ENCODE results near the gene APOC4. TPM values are rescaled to one million over a fixed set of nuclear protein-coding genes. Genes with fewer than 3 reads are reported as not detected.

Gene APOC4
- total RNA-seq, 8 experiments from 2014 or later: not detected

- 0 to 100% (median 80%) methylated on average over 1 to 3 of the region's 5 CpGs; no CpG with 5 or more reads in 4 of the 10 experiments for WGBS, 10 experiments
- ATAC-seq (replicated peaks in 6 of 8): peak in 1 of 8 experiments; percentile 9
Observed at GRCh38 chr19:44927746-44928145, 14.3 kb upstream of the APOC4 start.

DNA sequence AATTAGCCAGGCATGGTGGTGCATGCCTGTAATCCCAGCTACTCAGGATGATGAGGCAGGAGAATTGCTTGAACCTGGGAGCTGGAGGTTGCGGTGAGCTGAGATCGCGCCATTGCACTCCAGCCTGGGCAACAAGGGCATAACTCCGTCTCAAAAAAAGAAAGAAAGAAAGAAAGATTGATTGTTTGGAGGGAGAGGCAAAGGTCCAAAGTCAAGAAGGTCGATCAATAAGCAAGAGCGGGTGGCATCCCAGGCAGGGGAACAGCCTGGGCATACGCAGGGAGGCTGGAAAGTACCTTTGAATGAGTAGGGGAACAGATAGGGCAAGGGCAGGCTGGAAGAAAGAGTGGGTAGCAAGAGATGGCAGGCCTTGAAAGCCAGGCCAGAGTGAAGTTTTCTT is 11.9 kb upstream of the APOC4 start:
- no peak overlapping the region for H3K4me3 ChIP-seq
- in situ Hi-C loops (cut with MboI; ENCODE audit: low pct_unique_long_range_greater_than_20kb in 2 of 9, low sequenced_read_pairs in 9 of 9, unreplicated experiment in 9 of 9): no loop called here
- no peak for ATAC-seq (replicated peaks in 6 of 8)
- no peak overlapping the region for H3K27ac ChIP-seq
- 50 to 94% (median 82%) methylated on average over 2 to 7 of the region's 7 CpGs; no CpG with 5 or more reads in 2 of the 10 experiments for WGBS, 10 experiments
- H3K4me1 ChIP-seq (replicated peaks in 1 of 2): peaks cover 0 to 3% of the 10 kb centered on the region in 2 donors

More at GRCh38 chr19:44927746-44928145, 14.3 kb upstream of the APOC4 start:
- Histone ChIP-seq H3K27ac (no peak overlapping the region), H3K4me3 (no peak overlapping the region), H3K4me1 (replicated peaks in 1 of 2) (peaks cover 0 to 3% of the 10 kb centered on the region in 2 donors)
- in situ Hi-C loops (cut with MboI; ENCODE audit: low pct_unique_long_range_greater_than_20kb in 2 of 9, low sequenced_read_pairs in 9 of 9, unreplicated experiment in 9 of 9): no loop called here

DNA sequence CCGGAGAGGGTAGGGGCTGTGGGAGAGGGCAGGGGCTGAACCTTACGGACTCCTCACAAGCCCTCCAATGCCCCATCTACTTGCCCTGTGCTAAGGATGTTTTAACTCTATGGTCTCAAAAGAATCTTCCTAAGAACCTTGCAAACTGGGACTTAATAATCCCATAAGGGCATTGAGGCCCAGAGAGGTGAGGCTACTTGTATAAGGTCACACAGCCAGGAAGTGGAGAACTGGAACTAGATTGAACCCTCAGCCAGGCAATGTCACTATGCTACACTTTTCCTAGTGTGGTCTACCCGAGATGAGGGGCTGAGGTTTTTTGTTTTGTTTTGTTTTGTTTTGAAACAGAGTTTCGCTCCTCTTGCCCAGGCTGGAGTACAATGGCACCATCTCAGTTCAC is 10.5 kb upstream of the APOC4 start:
- no peak for ATAC-seq (replicated peaks in 6 of 8)
- no peak overlapping the region for H3K27ac ChIP-seq
- WGBS, 10 experiments: 0 to 79% (median 73%) methylated on average over 1 to 3 of the region's 4 CpGs; no CpG with 5 or more reads in 7 of the 10 experiments
- in situ Hi-C loops (cut with MboI; ENCODE audit: low pct_unique_long_range_greater_than_20kb in 2 of 9, low sequenced_read_pairs in 9 of 9, unreplicated experiment in 9 of 9): no loop called here
- peaks cover 0 to 3% of the 10 kb centered on the region in 2 donors for H3K4me1 ChIP-seq (replicated peaks in 1 of 2)
- H3K4me3 ChIP-seq: no peak overlapping the region

- no peak for ATAC-seq (replicated peaks in 6 of 8)
- Histone ChIP-seq H3K4me3 (no peak overlapping the region), H3K27ac (no peak overlapping the region), H3K4me1 (replicated peaks in 1 of 2) (no peaks in the 10 kb centered on the region)
- in situ Hi-C loops (cut with MboI; ENCODE audit: low pct_unique_long_range_greater_than_20kb in 2 of 9, low sequenced_read_pairs in 9 of 9, unreplicated experiment in 9 of 9): no loop called here
- 47 to 100% (median 80%) methylated on average over 1 to 5 of the region's 5 CpGs; no CpG with 5 or more reads in 2 of the 10 experiments for WGBS, 10 experiments
Observed at GRCh38 chr19:44939668-44940067, 2.4 kb upstream of the APOC4 start.

GRCh38 chr19:44943801-44944249 is 1.8 kb downstream of the APOC4 start:
- ATAC-seq (replicated peaks in 6 of 8): peak in 3 of 8 experiments; percentile 42 to 80 (median 69)
- 64 to 87% (median 83%) methylated on average over 3 to 8 of the region's 10 CpGs; no CpG with 5 or more reads in 5 of the 10 experiments for WGBS, 10 experiments
- no peak overlapping the region for H3K27ac ChIP-seq
- in situ Hi-C loops (cut with MboI; ENCODE audit: low pct_unique_long_range_greater_than_20kb in 2 of 9, low sequenced_read_pairs in 9 of 9, unreplicated experiment in 9 of 9): no loop called here
- no peak overlapping the region for H3K4me3 ChIP-seq
- H3K4me1 ChIP-seq (replicated peaks in 1 of 2): no peaks in the 10 kb centered on the region

- ATAC-seq (replicated peaks in 6 of 8): no peak
- Histone ChIP-seq H3K4me1 (replicated peaks in 1 of 2) (no peaks in the 10 kb centered on the region), H3K27ac (no peak overlapping the region), H3K4me3 (no peak overlapping the region)
- 57 to 96% (median 89%) methylated on average over 3 to 12 of the region's 13 CpGs; no CpG with 5 or more reads in 2 of the 10 experiments for WGBS, 10 experiments
- in situ Hi-C loops (cut with MboI; ENCODE audit: low pct_unique_long_range_greater_than_20kb in 2 of 9, low sequenced_read_pairs in 9 of 9, unreplicated experiment in 9 of 9): no loop called here
Observed at GRCh38 chr19:44947041-44947581, 5.1 kb downstream of the APOC4 start.

DNA sequence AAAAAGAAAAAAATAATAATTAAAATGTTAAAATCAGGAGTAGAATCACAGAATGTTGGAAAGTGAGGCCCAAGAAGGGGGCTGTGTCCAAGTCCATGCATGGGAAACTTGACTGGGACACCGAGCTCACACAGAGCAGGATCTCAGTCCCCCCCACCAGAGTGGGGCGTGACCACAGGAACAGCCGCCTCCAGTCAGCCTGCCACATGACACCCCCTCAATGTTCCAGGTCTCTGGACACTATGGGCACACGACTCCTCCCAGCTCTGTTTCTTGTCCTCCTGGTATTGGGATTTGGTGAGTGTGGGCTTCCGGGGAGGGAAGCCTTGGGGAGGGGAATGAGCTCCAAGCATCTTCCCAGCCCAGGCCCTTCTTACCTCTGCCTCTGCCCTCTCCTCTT is 6.2 kb downstream of the APOC4 start:
- ATAC-seq (replicated peaks in 6 of 8): no peak
- H3K4me3 ChIP-seq: no peak overlapping the region
- in situ Hi-C loops (cut with MboI; ENCODE audit: low pct_unique_long_range_greater_than_20kb in 2 of 9, low sequenced_read_pairs in 9 of 9, unreplicated experiment in 9 of 9): no loop called here
- H3K4me1 ChIP-seq (replicated peaks in 1 of 2): no peaks in the 10 kb centered on the region
- 70 to 100% (median 72%) methylated on average over 2 to 4 of the region's 5 CpGs; no CpG with 5 or more reads in 7 of the 10 experiments for WGBS, 10 experiments
- H3K27ac ChIP-seq: no peak overlapping the region

- Histone ChIP-seq H3K4me3 (no peak overlapping the region), H3K4me1 (replicated peaks in 1 of 2) (no peaks in the 10 kb centered on the region), H3K27ac (no peak overlapping the region)
- WGBS, 10 experiments: no CpG with 5 or more reads among the region's 5 CpGs
- ATAC-seq (replicated peaks in 6 of 8): no peak
- in situ Hi-C loops (cut with MboI; ENCODE audit: low pct_unique_long_range_greater_than_20kb in 2 of 9, low sequenced_read_pairs in 9 of 9, unreplicated experiment in 9 of 9): no loop called here
Observed at GRCh38 chr19:44948763-44949374, 6.8 kb downstream of the APOC4 start.

GRCh38 chr19:44949550-44949949 is 7.5 kb downstream of the APOC4 start:
- 50 to 100% (median 83%) methylated on average over 1 to 7 of the region's 9 CpGs; no CpG with 5 or more reads in 1 of the 10 experiments for whole genome bisulfite sequencing, 10 experiments
- H3K27ac ChIP-seq: no peak overlapping the region

DNA sequence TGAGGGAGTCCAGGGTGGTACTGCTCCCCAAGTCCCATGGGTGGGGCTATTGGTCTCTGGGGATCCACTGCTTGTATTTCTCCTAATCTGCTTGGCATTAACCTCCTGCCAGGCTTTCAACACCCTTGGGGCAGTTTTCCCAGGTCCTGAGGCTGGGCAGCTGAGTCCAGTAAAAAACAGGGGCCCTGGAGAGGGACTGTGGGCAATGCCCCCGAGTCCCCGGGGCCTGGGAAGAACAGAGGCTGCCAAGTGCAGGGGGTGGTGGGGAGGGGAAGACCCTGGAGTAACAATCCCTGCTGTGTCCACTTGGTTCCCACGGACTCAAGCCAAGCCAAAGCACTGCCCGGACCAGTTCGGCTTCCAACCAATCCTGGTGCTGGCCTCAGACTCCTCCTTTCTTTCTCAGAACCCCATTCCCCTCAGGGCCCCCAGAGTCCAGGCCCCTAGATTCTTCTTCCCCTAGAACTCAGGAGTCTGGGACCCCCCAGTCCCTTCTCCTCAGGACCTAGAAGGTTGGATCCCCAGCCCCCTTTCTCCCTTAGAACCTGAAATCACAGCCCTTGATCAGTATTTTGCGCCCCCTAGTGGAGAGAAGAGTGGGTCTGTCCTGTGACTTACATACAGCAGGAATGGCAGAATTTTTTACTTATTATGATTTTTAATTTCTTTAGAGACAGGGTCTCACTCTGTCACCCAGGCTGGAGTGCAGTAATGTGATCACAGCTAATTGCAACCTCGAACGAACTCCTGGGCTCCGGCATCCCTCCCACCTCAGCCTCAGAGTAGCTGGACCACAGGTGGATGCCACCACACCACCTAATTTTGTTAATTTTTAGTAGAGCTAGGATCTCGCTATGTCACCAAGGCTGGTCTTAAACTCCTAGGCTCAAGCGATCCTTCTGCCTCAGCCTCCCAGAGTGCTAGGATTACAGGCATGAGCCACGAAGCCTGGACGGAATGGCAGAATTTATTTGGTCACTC is 9.4 kb downstream of the APOC4 start:
- H3K4me3 ChIP-seq: no peak overlapping the region
- ATAC-seq (replicated peaks in 6 of 8): peak in 3 of 8 experiments; percentile 6 to 22 (median 8)
- in situ Hi-C loops (cut with MboI; ENCODE audit: low pct_unique_long_range_greater_than_20kb in 2 of 9, low sequenced_read_pairs in 9 of 9, unreplicated experiment in 9 of 9): no loop called here
- peaks cover 5 to 6% of the 10 kb centered on the region in 2 donors for H3K4me1 ChIP-seq (replicated peaks in 1 of 2)
- 0 to 100% (median 35%) methylated on average over 1 to 7 of the region's 13 CpGs; no CpG with 5 or more reads in 1 of the 10 experiments for WGBS, 10 experiments
- no peak overlapping the region for H3K27ac ChIP-seq

More at GRCh38 chr19:44949550-44949949, 7.5 kb downstream of the APOC4 start:
- no peak for ATAC-seq (replicated peaks in 6 of 8)
- H3K4me1 ChIP-seq (replicated peaks in 1 of 2): no peaks in the 10 kb centered on the region
- no peak overlapping the region for H3K4me3 ChIP-seq
- in situ Hi-C loops (cut with MboI; ENCODE audit: low pct_unique_long_range_greater_than_20kb in 2 of 9, low sequenced_read_pairs in 9 of 9, unreplicated experiment in 9 of 9): no loop called here

- peak overlapping the region; percentile 96 to 98 for H3K27ac ChIP-seq
- peaks cover 8 to 13% of the 10 kb centered on the region in 2 donors for H3K4me1 ChIP-seq (replicated peaks in 1 of 2)
- ATAC-seq (replicated peaks in 6 of 8): peak in 1 of 8 experiments; percentile 0
- H3K4me3 ChIP-seq: peak overlapping the region; percentile 76 to 95 (median 83)
- 0 to 63% (median 47%) methylated on average over 2 to 9 of the region's 13 CpGs for WGBS, 10 experiments
- in situ Hi-C loops (cut with MboI; ENCODE audit: low pct_unique_long_range_greater_than_20kb in 2 of 9, low sequenced_read_pairs in 9 of 9, unreplicated experiment in 9 of 9): no loop called here
Observed at GRCh38 chr19:44954278-44954648, 12.2 kb downstream of the APOC4 start.

GRCh38 chr19:44954649-44955504 is 12.8 kb downstream of the APOC4 start, which contains the start of gene CLPTM1:
Gene CLPTM1 (plus strand): TSS chr19:44955380. CDS start chr19:44955396, 16 bp downstream.
- H3K4me3 ChIP-seq: peak within 1 kb of the TSS; percentile 76 to 95 (median 83)
- 0 to 20% (median 1%) methylated on average over 2 to 30 of the region's 65 CpGs for WGBS, 10 experiments
- peaks cover 8 to 13% of the 10 kb centered on the region in 2 donors for H3K4me1 ChIP-seq (replicated peaks in 1 of 2)
- in situ Hi-C loops (cut with MboI; ENCODE audit: low pct_unique_long_range_greater_than_20kb in 2 of 9, low sequenced_read_pairs in 9 of 9, unreplicated experiment in 9 of 9): no loop called here
- peak within 1 kb of the TSS; percentile 96 to 98 for H3K27ac ChIP-seq
- peak; percentile 86 to 96 (median 94) for ATAC-seq (replicated peaks in 6 of 8)
